OCI-LY3 (cell line): ENCODE data around the gene CNDP2.

Experiments used
- CTCF ChIP-seq: fragments of 200-600, 300-600 bp; sonication (generic); IDR thresholded peaks from 2 replicates; pipeline ENCODE4 v1.5.1; 2014; ENCODE audit warnings: antibody characterized with exemption, low read length, low read depth
- EZH2phosphoT487 ChIP-seq: fragments of 200-600 bp; shearing (Covaris generic); IDR thresholded peaks from 2 replicates; pipeline ENCODE4 v1.6.1; 2018; ENCODE audit warnings: antibody characterized with exemption, mixed run types, low read depth

- no peak for TF ChIP-seq CTCF
- TF ChIP-seq EZH2phosphoT487: no peak
Measured at GRCh38 chr18:74451148-74451547, 45.0 kb upstream of the CNDP2 start.
